Spleen (tissue), 7 donors: ENCODE data around the gene EXOC6B.

Experiments
- CTCF ChIP-seq, 11 experiments: fragments of 200-600 bp in 7 of 11; fragments of 450-650 bp in 4 of 11; sonication (generic) in 4 of 11; IDR thresholded peaks in 8 of 11; conservative IDR thresholded peaks in 3 of 11; 1 replicate in 7 of 11; 2 replicates in 4 of 11; pipeline versions ENCODE4 v1.4.0 to v1.8.0; 2016 to 2021; ENCODE audit warnings: antibody characterized with exemption in 11 of 11, inconsistent platforms in 4 of 11, mild to moderate bottlenecking in 1 of 11
- POLR2A ChIP-seq, 3 donors: fragments of 450-650 bp; IDR thresholded peaks; one replicate each; pipeline ENCODE4 v1.5.1; 2017; ENCODE audit warnings: antibody characterized with exemption in 3 of 3, mild to moderate bottlenecking in 1 of 3
- POLR2AphosphoS5 ChIP-seq, 3 donors: sonication (generic); formaldehyde crosslinking; IDR thresholded peaks; one replicate each; pipeline ENCODE4 v1.5.1; 2017; ENCODE audit warnings: antibody characterized with exemption in 3 of 3
- donor health status: DM: no; HTN: no; CAD: no; lungs with moderate emphysema.
- donor health status: DM: no; HTN: no; CAD: no.
- donor health status: DM: no; HTN: no; CAD: no.

DNA sequence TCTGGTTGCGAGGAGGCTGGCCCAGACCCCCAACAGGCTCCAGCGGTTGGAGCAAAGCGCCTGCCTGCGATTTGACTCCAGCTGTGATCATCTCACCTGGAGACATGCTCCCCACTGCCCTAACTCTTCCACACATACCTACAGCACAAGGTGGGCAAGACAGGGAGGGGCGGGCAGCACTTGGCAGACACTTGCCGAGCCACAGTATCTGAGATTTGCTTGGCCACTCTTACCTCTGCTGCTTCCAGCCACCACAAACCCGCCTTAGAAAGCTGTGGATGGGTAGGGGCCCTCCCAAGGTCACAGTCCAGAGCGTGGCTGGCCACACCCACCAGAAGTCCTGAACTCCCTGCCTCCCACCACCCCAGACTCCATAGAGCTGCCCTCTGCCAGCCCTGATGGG is 686.4 kb downstream of the EXOC6B start:
- TF ChIP-seq CTCF (IDR thresholded peaks at IDR 0.05 in 8 of 11, conservative IDR thresholded peaks at IDR 0.05 in 3 of 11): no peak
- TF ChIP-seq POLR2A (IDR thresholded peaks at IDR 0.05): no peak
- TF ChIP-seq POLR2AphosphoS5 (IDR thresholded peaks at IDR 0.05): no peak
